ENCODE data around the gene AGMAT. TPM values are rescaled to one million over a fixed set of nuclear protein-coding genes. Genes with fewer than 3 reads are reported as not detected.

AGMAT gene
- total RNA-seq, 1 donor, result 2.6 TPM

- H3K4me3 ChIP-seq (ENCODE audit: low read depth, low read length), result no peak overlapping the region
- no peak for DNase-seq (ENCODE audit: low read depth)
- TF ChIP-seq, protein P1, sequence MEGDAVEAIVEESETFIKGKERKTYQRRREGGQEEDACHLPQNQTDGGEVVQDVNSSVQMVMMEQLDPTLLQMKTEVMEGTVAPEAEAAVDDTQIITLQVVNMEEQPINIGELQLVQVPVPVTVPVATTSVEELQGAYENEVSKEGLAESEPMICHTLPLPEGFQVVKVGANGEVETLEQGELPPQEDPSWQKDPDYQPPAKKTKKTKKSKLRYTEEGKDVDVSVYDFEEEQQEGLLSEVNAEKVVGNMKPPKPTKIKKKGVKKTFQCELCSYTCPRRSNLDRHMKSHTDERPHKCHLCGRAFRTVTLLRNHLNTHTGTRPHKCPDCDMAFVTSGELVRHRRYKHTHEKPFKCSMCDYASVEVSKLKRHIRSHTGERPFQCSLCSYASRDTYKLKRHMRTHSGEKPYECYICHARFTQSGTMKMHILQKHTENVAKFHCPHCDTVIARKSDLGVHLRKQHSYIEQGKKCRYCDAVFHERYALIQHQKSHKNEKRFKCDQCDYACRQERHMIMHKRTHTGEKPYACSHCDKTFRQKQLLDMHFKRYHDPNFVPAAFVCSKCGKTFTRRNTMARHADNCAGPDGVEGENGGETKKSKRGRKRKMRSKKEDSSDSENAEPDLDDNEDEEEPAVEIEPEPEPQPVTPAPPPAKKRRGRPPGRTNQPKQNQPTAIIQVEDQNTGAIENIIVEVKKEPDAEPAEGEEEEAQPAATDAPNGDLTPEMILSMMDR (IDR thresholded peaks at IDR 0.05; ENCODE audit: insufficient read depth, low read depth, low read length), result no peak
These were observed 7.4 kb upstream of the AGMAT start for GRCh38 chr1:15592285-15592684.

- H3K4me3 ChIP-seq (ENCODE audit: low read depth, low read length), result no peak overlapping the region
- TF ChIP-seq, protein P1 (IDR thresholded peaks at IDR 0.05; ENCODE audit: insufficient read depth, low read depth, low read length), result no peak
- no peak for DNase-seq (ENCODE audit: low read depth)
These were observed 1.7 kb downstream of the AGMAT start for GRCh38 chr1:15583016-15583706.

DNA sequence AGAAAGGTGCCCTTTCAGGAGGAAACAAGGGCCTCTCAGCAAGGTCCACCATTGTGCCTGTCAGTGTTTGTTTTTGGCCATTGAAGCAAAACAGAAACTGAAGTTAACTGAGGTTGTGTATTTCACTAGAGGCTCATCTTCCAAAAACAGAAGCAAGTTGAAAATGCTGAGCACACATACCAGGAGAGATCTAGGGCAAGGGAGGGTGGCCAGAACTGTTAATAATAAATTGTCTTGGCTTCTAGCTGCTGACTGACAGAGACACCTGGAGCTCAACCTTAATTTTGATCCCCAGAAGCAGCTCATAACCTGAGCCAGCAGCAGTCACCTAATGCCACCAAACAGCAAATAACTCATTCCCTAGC is 5.2 kb downstream of the AGMAT start:
- TF ChIP-seq, protein P1 (IDR thresholded peaks at IDR 0.05; ENCODE audit: insufficient read depth, low read depth, low read length), result no peak
- no peak for DNase-seq (ENCODE audit: low read depth)
- no peak overlapping the region for H3K4me3 ChIP-seq (ENCODE audit: low read depth, low read length)

GRCh38 chr1:15578921-15579682 is 5.7 kb downstream of the AGMAT start:
- DNase-seq (ENCODE audit: low read depth), result no peak
- TF ChIP-seq, protein P1 (IDR thresholded peaks at IDR 0.05; ENCODE audit: insufficient read depth, low read depth, low read length), result no peak
- H3K4me3 ChIP-seq (ENCODE audit: low read depth, low read length), result no peak overlapping the region

- no peak overlapping the region for H3K4me3 ChIP-seq (ENCODE audit: low read depth, low read length)
- TF ChIP-seq, protein P1 (IDR thresholded peaks at IDR 0.05; ENCODE audit: insufficient read depth, low read depth, low read length), result no peak
- no peak for DNase-seq (ENCODE audit: low read depth)
These were observed 7.2 kb downstream of the AGMAT start for GRCh38 chr1:15577691-15578090.

GRCh38 chr1:15575549-15576150 is 9.2 kb downstream of the AGMAT start:
- no peak for DNase-seq (ENCODE audit: low read depth)
- H3K4me3 ChIP-seq (ENCODE audit: low read depth, low read length), result no peak overlapping the region
- TF ChIP-seq, protein P1 (IDR thresholded peaks at IDR 0.05; ENCODE audit: insufficient read depth, low read depth, low read length), result no peak
